ENCODE results near the gene MAP3K2.

MAP3K2 gene

DNA sequence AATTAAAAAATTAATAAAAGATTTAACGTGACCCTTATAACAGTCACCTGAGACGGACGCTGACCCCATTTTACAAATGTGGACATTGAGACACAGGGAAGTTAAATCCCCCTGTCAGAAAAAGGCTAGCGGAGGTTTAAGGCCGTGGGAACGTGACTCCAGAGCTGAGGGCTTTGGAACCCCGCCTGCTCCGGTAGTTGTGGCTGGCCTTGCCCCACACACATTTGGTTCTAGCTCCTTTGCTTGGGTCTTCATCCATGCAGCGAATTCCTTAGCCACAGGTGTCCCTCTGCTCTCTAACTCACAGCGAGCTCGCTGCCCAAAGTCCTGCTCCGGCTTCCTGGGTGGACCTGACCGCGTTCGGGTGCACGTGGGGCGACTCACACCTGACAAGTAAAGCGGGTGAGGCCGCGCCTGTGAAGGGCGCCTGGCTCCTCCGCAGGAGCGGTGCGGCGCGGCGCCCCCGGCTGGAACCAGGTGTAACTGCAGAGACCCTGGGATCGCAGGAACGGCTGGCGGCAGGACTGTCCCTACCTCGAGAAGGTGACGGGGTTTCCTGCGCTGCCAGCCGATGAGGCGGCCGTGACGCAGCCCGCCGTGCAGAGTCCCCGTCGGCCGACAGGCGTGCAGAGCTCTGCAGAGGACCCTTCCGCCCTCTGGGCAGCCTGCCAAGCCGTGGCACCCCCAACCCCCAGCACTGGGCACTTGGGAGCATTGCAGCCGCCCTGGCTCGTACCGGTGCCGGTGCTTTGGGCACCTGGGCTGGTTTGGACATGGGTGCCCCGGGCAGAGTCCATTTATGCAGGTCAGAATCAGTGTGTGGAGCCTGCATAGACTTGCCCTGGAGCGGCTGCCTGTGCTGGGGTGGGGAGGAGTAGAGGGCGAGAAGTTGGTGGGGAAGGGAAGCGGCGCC, 28.1 kb upstream of the MAP3K2 start:
- DNase-seq (ENCODE audit: extremely low read depth, low read depth), result no peak

DNA sequence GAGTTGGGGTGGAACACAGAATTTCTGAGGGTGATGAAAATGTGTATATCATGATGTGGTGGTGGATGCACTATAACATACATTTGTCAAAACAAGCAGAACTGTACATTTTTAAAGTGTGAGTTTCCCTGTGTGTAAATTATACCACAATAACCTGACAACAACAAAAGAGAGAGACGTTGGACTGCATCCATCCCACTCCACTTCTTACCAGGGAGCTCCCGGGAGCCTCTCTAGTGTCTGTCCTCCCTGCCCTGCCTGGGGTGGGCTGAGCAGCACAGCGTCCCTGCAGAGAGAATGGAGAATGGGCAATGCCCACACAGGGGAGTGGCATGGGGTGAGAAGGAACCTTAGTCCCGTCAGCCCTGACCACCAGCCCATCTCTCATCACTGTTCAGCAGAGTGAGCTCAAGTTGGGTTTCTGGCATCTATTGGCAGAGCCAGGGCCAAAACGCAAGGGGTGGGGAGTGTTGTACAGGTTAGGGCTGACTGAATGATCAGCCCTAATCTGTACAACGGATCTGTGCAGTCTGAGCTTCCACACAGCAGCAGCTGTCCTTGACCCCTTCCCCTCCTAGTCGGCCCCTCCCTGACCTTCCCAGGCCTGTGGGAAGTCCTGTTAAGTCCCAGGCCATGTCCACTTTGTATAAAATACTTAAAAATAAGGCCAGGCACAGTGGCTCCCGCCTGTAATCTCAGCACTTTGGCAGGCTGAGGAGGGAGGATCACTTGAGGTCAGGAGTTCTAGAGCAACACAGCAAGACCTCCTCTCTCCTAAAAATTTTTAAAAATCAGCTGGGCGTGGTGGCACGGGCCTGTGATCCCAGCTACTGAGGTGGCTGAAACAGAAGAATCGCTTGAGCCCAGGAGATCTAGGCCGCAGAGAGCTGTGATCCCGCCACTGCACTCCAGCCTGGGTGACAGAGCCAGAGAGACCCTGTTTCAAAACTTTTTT, 27.1 kb upstream of the MAP3K2 start:
- TF ChIP-seq, protein P1, sequence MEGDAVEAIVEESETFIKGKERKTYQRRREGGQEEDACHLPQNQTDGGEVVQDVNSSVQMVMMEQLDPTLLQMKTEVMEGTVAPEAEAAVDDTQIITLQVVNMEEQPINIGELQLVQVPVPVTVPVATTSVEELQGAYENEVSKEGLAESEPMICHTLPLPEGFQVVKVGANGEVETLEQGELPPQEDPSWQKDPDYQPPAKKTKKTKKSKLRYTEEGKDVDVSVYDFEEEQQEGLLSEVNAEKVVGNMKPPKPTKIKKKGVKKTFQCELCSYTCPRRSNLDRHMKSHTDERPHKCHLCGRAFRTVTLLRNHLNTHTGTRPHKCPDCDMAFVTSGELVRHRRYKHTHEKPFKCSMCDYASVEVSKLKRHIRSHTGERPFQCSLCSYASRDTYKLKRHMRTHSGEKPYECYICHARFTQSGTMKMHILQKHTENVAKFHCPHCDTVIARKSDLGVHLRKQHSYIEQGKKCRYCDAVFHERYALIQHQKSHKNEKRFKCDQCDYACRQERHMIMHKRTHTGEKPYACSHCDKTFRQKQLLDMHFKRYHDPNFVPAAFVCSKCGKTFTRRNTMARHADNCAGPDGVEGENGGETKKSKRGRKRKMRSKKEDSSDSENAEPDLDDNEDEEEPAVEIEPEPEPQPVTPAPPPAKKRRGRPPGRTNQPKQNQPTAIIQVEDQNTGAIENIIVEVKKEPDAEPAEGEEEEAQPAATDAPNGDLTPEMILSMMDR (IDR thresholded peaks at IDR 0.05; ENCODE audit: low read depth, low read length, missing control alignments), result no peak
- no peak for DNase-seq (ENCODE audit: extremely low read depth, low read depth)
- H3K4me3 ChIP-seq (replicated peaks; ENCODE audit: low read depth, low read length), result no peak overlapping the region

More for the DNA sequence above, 28.1 kb upstream of the MAP3K2 start:
- H3K4me3 ChIP-seq (replicated peaks; ENCODE audit: low read depth, low read length), result no peak overlapping the region
- TF ChIP-seq, protein P1 (IDR thresholded peaks at IDR 0.05; ENCODE audit: low read depth, low read length, missing control alignments), result no peak

DNA sequence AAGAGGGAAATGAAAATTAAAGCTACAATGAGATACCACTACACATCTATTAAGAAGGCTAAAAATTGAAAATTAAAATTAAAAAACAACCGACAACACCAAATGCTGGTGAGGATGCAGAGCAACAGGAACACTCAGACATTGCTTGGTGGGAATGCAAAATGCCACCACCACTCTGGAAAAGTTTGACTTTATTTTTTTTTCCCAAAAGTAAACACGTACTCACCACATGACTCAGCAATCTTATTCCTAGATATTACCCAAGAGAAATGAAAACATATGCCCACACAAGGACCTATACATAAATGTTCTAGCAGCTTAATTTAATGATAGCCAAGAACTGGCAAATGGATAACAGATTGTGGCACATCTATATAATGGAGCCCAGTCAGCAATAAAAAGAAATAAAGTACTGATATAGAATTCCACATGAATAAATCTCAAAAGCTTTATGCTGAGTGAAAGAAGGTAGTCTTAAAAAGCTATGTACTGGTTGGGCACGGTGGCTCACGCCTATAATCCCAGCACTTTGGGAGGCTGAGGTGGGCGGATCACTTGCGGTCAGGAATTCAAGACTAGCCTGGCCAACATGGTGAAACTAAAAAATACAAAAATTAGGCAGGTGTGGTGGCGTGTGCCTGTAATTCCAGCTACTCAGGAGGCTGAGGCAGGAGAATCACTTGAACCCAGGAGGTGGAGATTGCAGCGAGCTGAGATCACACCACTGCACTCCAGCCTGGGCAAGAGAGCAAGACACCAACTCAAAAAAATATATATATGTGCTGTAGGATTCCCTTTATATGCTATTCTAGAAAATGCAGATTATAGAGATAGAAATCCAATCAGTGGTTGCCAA, 26.2 kb upstream of the MAP3K2 start:
- DNase-seq (ENCODE audit: extremely low read depth, low read depth), result peak; percentile 55
- TF ChIP-seq, protein P1 (IDR thresholded peaks at IDR 0.05; ENCODE audit: low read depth, low read length, missing control alignments), result no peak

DNA sequence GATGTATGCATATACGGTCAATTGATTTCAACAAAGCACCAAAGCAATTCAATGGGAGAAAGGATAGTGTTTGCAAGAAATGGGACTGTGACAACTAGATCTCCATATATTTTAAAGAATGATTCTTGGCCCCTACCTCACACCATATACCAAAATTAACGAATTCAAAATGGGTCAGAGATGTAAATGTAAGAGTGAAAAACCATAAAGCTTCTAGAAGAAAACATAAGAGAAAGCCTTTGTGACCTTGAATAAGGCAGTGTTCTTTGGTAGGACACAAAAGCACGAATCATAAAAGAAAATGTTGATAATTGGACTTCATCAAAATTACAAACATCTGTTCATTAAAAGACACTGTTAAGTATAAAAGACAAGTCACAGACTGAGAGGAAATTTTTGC, 25.4 kb upstream of the MAP3K2 start:
- no peak overlapping the region for H3K4me3 ChIP-seq (replicated peaks; ENCODE audit: low read depth, low read length)
- no peak for DNase-seq (ENCODE audit: extremely low read depth, low read depth)
- TF ChIP-seq, protein P1 (IDR thresholded peaks at IDR 0.05; ENCODE audit: low read depth, low read length, missing control alignments), result no peak

More for the DNA sequence above, 26.2 kb upstream of the MAP3K2 start:
- no peak overlapping the region for H3K4me3 ChIP-seq (replicated peaks; ENCODE audit: low read depth, low read length)

DNA sequence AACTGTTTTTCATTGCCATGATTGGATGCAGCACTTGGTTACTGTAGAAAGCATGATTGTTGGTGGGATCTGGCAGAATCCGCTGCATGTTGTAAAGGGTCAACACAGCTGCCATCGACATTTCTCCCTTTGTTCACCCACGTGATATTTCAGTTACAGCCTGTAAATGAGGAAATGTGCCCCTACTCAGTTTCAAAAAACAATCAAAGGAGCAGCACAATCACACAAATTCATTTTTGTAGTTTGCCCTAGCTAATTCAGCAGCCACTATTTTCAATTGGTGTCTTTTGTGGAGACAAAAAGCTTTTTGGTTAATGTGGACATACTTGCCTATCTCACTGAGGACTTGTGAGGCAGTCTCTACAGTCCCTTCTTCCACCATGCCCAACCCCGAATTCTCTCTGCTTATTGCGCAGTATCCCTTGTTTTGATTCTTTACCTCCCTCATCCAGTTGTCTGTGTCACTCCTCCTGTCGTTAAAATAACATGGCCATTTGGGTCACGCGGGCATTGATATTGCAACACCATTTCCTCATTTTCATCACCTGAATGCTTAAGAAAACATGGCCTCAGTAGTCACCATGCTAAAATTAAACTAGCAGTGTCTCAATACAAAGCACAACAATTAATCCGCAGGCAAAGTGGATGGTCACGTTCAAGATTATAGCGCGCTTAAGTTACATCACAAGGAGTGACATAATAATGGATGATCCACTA, 24.0 kb upstream of the MAP3K2 start:
- no peak overlapping the region for H3K4me3 ChIP-seq (replicated peaks; ENCODE audit: low read depth, low read length)
- TF ChIP-seq, protein P1 (IDR thresholded peaks at IDR 0.05; ENCODE audit: low read depth, low read length, missing control alignments), result no peak
- DNase-seq (ENCODE audit: extremely low read depth, low read depth), result no peak
